ENCODE data around the gene PDIA4.

GRCh38 chr7:148967602-148968001 lies 60.7 kb downstream of the PDIA4 start:
- TF ChIP-seq USF2 (CRISPR knock-in tag; IDR thresholded peaks at IDR 0.05) (no peak), ZNF532 (CRISPR knock-in tag; IDR thresholded peaks at IDR 0.05; ENCODE audit: borderline replicate concordance) (no peak), HMGXB4 (CRISPR knock-in tag; IDR thresholded peaks at IDR 0.05) (no peak), ZNF138 (CRISPR knock-in tag; conservative IDR thresholded peaks at IDR 0.05) (no peak), CTCF (IDR thresholded peaks at IDR 0.05) (no peak), IRF2 (CRISPR knock-in tag; IDR thresholded peaks at IDR 0.05; ENCODE audit: borderline replicate concordance, low read depth) (no peak), FOXP1 (CRISPR knock-in tag; IDR thresholded peaks at IDR 0.05; ENCODE audit: borderline replicate concordance) (no peak)
